Activated T-cell treated with anti-CD3 and anti-CD28 coated beads, Interleukin-2, amount 50 U/mL, for 4 hours (primary cell): ENCODE data around the gene BSN. TPM values are rescaled to one million over a fixed set of nuclear protein-coding genes. Genes with fewer than 3 reads are reported as not detected.

Experiments
- ATAC-seq, 2 donors: fragments of 200-7000 bp; cut with Tn5 transposase; one replicate each; pipeline ENCODE4 v1.10.0; 2021
- DNase-seq: peaks from one replicate; pipeline ENCODE4 v3.0.0-alpha.2; 2020
- H3K27me3 Mint-ChIP-seq: one replicate; pipeline ENCODE4 v1.8.0; 2021; ENCODE audit warnings: low read depth, mixed read lengths
- H3K36me3 Mint-ChIP-seq: one replicate; pipeline ENCODE4 v1.8.0; 2022; ENCODE audit warnings: mixed read lengths; ENCODE audit not compliant: insufficient read depth
- H3K4me1 Mint-ChIP-seq: one replicate; pipeline ENCODE4 v1.8.0; 2021; ENCODE audit warnings: low read depth, mixed read lengths
- H3K4me3 Mint-ChIP-seq: one replicate; pipeline ENCODE4 v1.8.0; 2021; ENCODE audit warnings: mild to moderate bottlenecking, moderate library complexity, mixed read lengths
- H3K9me3 Mint-ChIP-seq: one replicate; pipeline ENCODE4 v1.8.0; 2021; ENCODE audit warnings: mixed read lengths
- total RNA-seq, 3 donors: library from RNA; stranded (reverse); gene quantifications; one replicate each; pipeline ENCODE4 v1.2.1, GENCODE V29; 2021

The BSN gene
- total RNA-seq, 3 donors from 2014 or later = 0.30 to 0.86 (median 0.40) TPM

- H3K4me1 Mint-ChIP-seq = peaks cover 6% of the 10 kb centered on the region
- no peaks in the 10 kb centered on the region for H3K9me3 Mint-ChIP-seq
- H3K27me3 Mint-ChIP-seq = no peaks in the 10 kb centered on the region
- no peak for ATAC-seq
- no peaks in the 10 kb centered on the region for H3K36me3 Mint-ChIP-seq
- no peak overlapping the region for H3K4me3 Mint-ChIP-seq
- no peak for DNase-seq
Observed at GRCh38 chr3:49667701-49668413, 113.6 kb downstream of the BSN start.

GRCh38 chr3:49668414-49668797 lies 114.1 kb downstream of the BSN start:
- no peaks in the 10 kb centered on the region for H3K27me3 Mint-ChIP-seq
- H3K36me3 Mint-ChIP-seq = no peaks in the 10 kb centered on the region
- peaks cover 10% of the 10 kb centered on the region for H3K4me1 Mint-ChIP-seq
- ATAC-seq (no peak), DNase-seq (no peak)
- no peaks in the 10 kb centered on the region for H3K9me3 Mint-ChIP-seq
- H3K4me3 Mint-ChIP-seq = no peak overlapping the region

GRCh38 chr3:49668861-49669260 lies 114.6 kb downstream of the BSN start:
- no peaks in the 10 kb centered on the region for H3K27me3 Mint-ChIP-seq
- DNase-seq (no peak), ATAC-seq (no peak)
- peaks cover 12% of the 10 kb centered on the region for H3K4me1 Mint-ChIP-seq
- H3K4me3 Mint-ChIP-seq = no peak overlapping the region
- no peaks in the 10 kb centered on the region for H3K36me3 Mint-ChIP-seq
- no peaks in the 10 kb centered on the region for H3K9me3 Mint-ChIP-seq

- DNase-seq = no peak
- Mint-ChIP-seq H3K27me3 (no peaks in the 10 kb centered on the region), H3K36me3 (no peaks in the 10 kb centered on the region)
Observed at GRCh38 chr3:49669352-49669751, 115.1 kb downstream of the BSN start.

GRCh38 chr3:49670940-49671290 lies 116.6 kb downstream of the BSN start:
- H3K9me3 Mint-ChIP-seq = no peaks in the 10 kb centered on the region
- ATAC-seq (no peak), DNase-seq (no peak)
- peaks cover 26% of the 10 kb centered on the region for H3K4me1 Mint-ChIP-seq
- peaks cover 5% of the 10 kb centered on the region for H3K36me3 Mint-ChIP-seq
- no peak overlapping the region for H3K4me3 Mint-ChIP-seq
- no peaks in the 10 kb centered on the region for H3K27me3 Mint-ChIP-seq

More at GRCh38 chr3:49669352-49669751, 115.1 kb downstream of the BSN start:
- H3K4me1 Mint-ChIP-seq = peaks cover 12% of the 10 kb centered on the region
- no peaks in the 10 kb centered on the region for H3K9me3 Mint-ChIP-seq
- no peak overlapping the region for H3K4me3 Mint-ChIP-seq
- no peak for ATAC-seq

- Mint-ChIP-seq H3K4me1 (peaks cover 30% of the 10 kb centered on the region), H3K27me3 (no peaks in the 10 kb centered on the region), H3K4me3 (peak overlapping the region; percentile 54), H3K9me3 (no peaks in the 10 kb centered on the region), H3K36me3 (peaks cover 9% of the 10 kb centered on the region)
- ATAC-seq (no peak), DNase-seq (peak; percentile 67)
Observed at GRCh38 chr3:49671291-49672288, 117.3 kb downstream of the BSN start.

- Mint-ChIP-seq H3K4me1 (peaks cover 33% of the 10 kb centered on the region), H3K4me3 (peak overlapping the region; percentile 88), H3K9me3 (no peaks in the 10 kb centered on the region), H3K27me3 (no peaks in the 10 kb centered on the region), H3K36me3 (peaks cover 15% of the 10 kb centered on the region)
- ATAC-seq = peak in 1 of 2 donors; percentile 0
- no peak for DNase-seq
Observed at GRCh38 chr3:49673121-49673714, 118.9 kb downstream of the BSN start.

GRCh38 chr3:49673715-49674496 lies 119.6 kb downstream of the BSN start, which contains the start of gene APEH:
APEH (plus strand) TSS chr3:49674351; CDS start chr3:49674402, 51 bp downstream.
- no peaks in the 10 kb centered on the region for H3K9me3 Mint-ChIP-seq
- peak; percentile 87 to 88 for ATAC-seq
- peak within 1 kb of the TSS; percentile 88 for H3K4me3 Mint-ChIP-seq
- H3K36me3 Mint-ChIP-seq = peaks cover 17% of the 10 kb centered on the region
- H3K4me1 Mint-ChIP-seq = peaks cover 33% of the 10 kb centered on the region
- H3K27me3 Mint-ChIP-seq = no peaks in the 10 kb centered on the region
- peak; percentile 97 for DNase-seq

- Mint-ChIP-seq H3K36me3 (peaks cover 17% of the 10 kb centered on the region), H3K4me1 (peaks cover 33% of the 10 kb centered on the region), H3K4me3 (peak overlapping the region; percentile 88), H3K9me3 (no peaks in the 10 kb centered on the region), H3K27me3 (no peaks in the 10 kb centered on the region)
- DNase-seq (peak; percentile 35), ATAC-seq (peak; percentile 2 to 6)
Observed at GRCh38 chr3:49674497-49674983, 120.3 kb downstream of the BSN start.

- H3K4me3 Mint-ChIP-seq = peak overlapping the region; percentile 88
- peaks cover 33% of the 10 kb centered on the region for H3K4me1 Mint-ChIP-seq
- no peak for DNase-seq
Observed at GRCh38 chr3:49675912-49676311, 121.6 kb downstream of the BSN start.

GRCh38 chr3:49680493-49681231 lies 126.4 kb downstream of the BSN start:
- Mint-ChIP-seq H3K4me1 (peaks cover 10% of the 10 kb centered on the region), H3K9me3 (no peaks in the 10 kb centered on the region)
- DNase-seq = no peak

More at GRCh38 chr3:49675912-49676311, 121.6 kb downstream of the BSN start:
- Mint-ChIP-seq H3K27me3 (no peaks in the 10 kb centered on the region), H3K9me3 (no peaks in the 10 kb centered on the region), H3K36me3 (peaks cover 22% of the 10 kb centered on the region)
- ATAC-seq = no peak

GRCh38 chr3:49681232-49681522 lies 126.9 kb downstream of the BSN start:
- no peak for DNase-seq
- Mint-ChIP-seq H3K27me3 (peaks cover 4% of the 10 kb centered on the region), H3K36me3 (peaks cover 31% of the 10 kb centered on the region), H3K4me3 (no peak overlapping the region), H3K9me3 (no peaks in the 10 kb centered on the region), H3K4me1 (peaks cover 6% of the 10 kb centered on the region)
- no peak for ATAC-seq

More at GRCh38 chr3:49680493-49681231, 126.4 kb downstream of the BSN start:
- ATAC-seq = no peak
- Mint-ChIP-seq H3K36me3 (peaks cover 36% of the 10 kb centered on the region), H3K27me3 (peaks cover 4% of the 10 kb centered on the region), H3K4me3 (no peak overlapping the region)

GRCh38 chr3:49681543-49681942 lies 127.3 kb downstream of the BSN start:
- ATAC-seq (no peak), DNase-seq (no peak)
- H3K4me3 Mint-ChIP-seq = no peak overlapping the region
- peaks cover 4% of the 10 kb centered on the region for H3K27me3 Mint-ChIP-seq
- peaks cover 29% of the 10 kb centered on the region for H3K36me3 Mint-ChIP-seq
- peaks cover 4% of the 10 kb centered on the region for H3K4me1 Mint-ChIP-seq
- H3K9me3 Mint-ChIP-seq = no peaks in the 10 kb centered on the region
